Stimulated activated CD4-positive, alpha-beta T cell treated with anti-CD3 and anti-CD28 coated beads, Interleukin-15, amount 100 ng/mL, for 24 hours (primary cell): ENCODE measurements around the gene ZNF135.

ENCODE experiments used
- DNase-seq: peaks from one replicate; pipeline ENCODE4 v3.0.0-alpha.2; 2020

ZNF135 gene

DNA sequence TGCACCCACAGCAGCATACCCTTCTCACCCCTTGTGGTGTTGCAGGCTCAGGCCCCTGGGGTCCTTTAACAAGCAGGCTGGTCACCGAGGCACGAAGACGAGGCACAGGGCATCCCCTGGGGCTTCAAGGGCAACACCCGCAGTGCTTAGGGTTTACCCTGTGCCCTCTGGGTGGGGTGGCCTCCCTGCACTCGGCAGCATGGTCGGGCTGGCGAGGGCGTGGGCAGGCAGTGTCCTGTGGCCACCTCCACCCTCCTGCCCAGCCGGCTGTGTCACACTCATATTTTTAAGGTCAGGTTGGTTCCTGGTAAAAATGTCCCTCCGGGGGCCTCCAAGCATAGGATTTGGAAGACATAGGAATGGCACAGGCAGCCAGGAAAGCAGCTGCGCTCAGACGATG, 11.4 kb upstream of the ZNF135 start:
- no peak for DNase-seq

DNA sequence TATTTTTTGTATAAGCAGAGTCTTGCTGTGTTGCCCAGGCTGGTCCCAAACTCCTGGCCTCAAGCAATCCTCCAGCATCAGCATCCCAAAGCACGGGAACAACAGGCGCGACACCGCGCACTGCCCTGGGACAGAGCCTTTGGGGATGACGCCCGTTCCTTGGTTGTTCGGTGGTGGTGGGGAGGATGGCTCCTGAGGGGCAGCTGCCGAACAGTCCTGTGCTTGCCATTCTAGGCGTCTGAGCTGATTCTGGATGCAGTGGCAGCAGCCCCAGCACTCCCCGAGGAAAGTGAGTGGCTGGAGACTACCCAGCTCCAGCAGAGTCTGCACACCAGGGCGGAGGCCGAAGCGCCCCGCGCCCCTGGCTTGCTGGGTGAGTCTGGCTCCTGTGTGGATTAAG, 6.8 kb upstream of the ZNF135 start:
- no peak for DNase-seq

DNA sequence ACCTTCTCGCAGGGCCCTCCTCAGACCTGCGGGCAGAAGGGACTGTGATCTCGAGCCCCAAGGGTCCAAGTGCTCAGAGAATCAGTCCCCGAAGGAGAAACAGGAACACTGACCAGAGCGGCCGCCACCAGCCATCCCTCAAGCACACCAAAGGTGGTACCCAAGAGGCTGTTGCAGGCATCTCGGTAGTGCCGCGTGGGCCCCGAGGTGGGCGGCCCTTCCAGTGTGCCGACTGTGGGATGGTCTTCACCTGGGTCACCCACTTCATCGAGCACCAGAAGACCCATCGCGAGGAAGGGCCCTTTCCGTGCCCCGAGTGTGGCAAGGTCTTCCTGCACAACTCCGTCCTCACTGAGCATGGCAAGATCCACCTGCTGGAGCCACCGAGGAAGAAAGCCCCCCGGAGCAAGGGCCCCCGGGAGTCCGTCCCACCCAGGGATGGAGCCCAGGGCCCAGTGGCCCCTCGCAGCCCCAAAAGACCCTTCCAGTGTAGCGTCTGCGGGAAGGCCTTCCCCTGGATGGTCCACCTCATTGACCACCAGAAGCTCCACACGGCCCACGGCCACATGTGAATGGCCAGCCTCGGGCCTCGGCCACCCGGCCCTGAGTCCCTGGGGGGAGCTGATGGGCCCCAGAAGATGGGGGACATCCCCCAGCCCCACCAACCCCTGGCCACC, 5.5 kb upstream of the ZNF135 start:
- no peak for DNase-seq

DNA sequence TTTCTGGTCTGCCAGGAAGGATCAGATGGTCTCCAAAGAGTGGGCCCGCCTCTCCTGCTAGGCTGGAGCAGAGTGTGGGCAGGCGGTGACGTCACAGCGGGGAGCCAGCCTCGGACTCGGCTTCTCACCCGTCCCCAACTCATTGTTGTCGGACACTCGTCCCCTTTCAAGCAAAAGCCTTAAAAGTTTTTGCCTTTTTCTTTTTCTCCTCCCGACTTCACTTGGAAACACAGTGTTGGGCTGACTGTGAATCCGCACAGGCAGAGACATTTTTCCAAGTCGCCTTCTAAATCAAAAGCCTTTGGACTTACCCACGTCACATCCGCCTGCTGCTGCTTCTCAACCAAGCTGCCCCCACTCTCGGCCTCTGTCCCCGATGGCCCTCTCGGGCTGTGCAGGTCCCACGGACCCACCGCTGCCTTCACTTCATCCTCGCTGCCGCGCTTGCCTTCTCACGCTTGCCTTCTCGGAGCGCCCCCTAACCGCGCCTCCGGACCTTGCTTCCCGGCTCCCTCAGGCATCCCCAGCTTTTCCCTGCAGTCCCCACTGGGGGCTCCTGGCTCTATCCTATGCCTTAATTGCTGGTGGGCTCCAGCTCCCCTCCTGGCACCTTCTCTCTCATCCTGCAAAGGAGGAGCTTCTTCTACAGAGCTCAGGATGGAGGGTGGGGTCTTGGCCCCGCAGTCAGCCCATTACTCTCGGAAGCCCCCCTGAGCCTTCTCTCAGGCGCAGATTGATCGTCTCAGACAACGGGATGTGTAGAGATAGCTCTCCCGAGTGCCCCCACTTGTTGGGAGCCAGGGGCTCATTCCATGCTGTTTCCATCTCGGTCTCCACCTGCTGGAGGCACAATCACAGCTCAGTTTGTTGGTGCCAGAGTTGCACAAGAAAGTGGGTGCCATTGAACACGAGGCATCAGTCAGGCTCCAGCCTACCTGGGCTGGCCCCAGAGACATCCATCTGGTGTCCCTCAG, 3.9 kb upstream of the ZNF135 start:
- DNase-seq = no peak

DNA sequence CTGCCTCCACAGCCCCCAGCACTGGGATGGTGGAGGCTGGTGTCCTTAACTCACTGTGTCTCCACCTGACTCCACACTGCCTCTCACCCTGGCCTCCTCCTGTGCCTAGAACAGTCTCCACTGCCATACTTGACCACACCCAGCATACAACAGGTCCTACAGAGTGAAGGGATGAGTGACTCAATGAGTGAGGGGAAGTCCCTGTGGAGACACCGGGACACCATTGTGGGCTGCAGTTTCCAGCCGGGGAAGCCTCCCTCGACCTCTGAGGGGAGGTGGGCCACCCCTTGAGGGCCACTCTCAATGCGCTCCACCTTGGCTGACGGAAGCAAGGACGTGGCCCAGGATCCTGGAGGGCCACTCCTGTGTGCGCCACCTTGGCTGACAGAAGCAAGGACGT, 2.8 kb upstream of the ZNF135 start:
- DNase-seq = no peak

DNA sequence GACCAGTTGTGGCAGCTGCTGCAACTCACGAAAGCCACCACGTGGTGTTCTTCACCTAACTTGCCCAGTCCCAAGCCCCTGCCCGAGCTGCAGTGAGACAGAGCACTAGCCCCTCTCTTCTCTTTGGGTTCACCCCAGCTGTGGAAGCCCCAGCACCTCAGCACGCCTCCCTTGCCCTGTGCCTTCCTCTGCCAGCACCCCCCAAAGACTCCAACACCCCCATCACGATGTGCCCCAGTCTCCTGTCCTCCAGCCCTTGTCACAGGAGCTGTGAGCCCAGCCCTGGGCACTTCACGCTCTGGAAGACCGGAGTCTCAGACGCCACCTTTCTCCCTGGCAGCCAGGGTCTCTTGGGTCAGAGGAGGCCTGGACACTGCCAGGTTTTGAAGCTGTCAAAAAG, 2.2 kb upstream of the ZNF135 start:
- no peak for DNase-seq

DNA sequence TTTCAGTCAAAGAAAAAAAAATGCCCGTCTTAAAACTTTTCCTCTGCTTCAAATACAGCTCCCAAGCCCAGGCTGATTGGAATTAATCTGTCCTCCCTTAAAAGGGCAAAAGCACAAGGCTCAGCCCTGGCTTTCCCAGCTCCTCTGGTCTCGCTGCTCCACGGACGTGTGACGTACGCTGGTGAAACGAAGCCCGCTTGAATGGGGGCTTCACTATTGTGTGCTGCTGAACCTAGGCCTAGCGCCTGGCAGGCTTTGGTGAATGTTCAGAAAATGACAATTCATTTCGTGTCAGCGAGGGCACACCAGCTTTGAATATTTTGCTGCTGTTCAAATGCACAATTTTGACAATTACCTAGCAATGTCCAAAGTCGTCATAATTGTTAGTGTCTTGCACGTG, 615 bp upstream of the ZNF135 start:
- no peak for DNase-seq

DNA sequence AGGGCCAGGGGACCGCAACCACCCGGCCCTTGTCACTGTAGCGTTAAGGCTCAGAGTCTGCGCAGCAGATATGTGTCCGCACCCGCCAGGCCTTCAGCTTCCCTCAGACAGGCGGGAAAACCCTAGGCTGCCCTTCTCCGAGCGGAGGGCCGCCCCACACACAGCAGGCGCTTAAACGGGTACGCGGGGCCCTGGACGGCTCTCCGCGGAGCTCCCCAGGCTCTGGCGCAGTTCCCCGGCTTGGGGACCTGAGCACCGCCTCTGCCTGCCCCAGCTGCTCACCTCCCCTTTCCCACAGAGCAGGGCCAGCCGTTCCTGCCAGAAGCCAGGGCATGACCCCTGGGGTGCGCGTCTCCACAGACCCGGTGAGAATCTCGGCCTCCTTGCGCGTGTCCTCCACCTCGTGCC, 593 bp downstream of the ZNF135 start:
- no peak for DNase-seq

DNA sequence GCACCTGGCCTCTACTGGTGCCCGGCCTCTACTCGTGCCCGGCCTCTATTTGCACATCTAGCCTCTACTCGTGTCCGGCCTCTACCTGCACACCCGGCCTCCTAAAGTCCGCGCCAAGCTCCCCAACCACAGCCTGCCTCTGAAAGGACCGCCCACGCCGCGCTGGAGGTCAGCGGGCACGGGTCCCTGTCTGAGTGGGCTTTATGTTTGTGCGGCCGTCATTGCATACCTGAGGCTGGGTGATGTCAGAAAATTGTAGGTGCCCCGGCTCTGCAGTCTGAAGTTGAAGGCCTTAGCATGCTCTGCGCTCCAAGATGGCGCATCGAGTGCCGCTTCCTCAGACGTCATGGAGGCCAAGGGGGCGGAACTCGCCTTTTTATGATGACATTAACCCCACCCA, 1.1 kb downstream of the ZNF135 start:
- no peak for DNase-seq

DNA sequence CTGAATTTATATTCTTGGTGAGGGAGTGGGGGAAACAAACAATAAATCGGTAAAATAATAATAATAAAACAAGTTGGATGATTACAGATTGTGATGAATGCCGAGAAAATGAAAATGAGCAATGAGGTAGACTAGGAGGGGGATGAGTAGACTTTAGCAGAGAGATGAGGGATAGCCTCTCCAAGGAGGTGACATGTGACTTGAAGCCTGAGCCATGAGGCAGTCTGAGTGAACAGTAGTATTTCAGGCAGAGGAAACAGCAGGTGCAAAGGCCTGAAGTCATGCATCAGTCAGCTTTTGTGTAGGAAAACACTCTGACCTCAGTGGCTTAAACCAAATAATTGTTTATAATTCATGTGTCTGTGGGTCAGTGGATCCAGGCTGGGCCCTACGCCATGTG, 4.6 kb downstream of the ZNF135 start:
- DNase-seq = no peak

DNA sequence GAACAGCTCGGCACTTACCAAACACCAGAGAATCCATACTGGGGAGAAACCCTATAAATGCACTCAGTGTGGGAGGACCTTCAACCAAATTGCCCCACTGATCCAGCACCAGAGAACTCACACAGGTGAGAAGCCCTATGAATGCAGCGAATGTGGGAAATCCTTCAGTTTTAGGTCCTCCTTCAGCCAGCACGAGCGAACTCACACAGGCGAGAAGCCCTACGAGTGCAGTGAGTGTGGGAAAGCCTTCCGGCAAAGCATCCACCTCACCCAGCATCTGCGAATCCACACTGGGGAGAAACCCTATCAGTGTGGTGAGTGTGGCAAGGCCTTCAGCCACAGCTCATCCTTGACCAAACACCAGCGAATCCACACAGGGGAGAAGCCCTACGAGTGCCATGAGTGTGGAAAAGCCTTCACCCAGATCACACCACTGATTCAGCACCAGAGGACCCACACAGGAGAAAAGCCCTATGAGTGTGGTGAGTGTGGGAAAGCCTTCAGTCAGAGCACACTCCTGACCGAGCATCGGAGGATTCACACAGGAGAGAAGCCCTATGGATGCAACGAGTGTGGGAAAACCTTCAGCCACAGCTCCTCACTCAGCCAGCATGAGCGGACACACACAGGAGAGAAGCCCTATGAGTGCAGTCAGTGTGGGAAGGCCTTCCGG, 8.3 kb downstream of the ZNF135 start:
- no peak for DNase-seq

DNA sequence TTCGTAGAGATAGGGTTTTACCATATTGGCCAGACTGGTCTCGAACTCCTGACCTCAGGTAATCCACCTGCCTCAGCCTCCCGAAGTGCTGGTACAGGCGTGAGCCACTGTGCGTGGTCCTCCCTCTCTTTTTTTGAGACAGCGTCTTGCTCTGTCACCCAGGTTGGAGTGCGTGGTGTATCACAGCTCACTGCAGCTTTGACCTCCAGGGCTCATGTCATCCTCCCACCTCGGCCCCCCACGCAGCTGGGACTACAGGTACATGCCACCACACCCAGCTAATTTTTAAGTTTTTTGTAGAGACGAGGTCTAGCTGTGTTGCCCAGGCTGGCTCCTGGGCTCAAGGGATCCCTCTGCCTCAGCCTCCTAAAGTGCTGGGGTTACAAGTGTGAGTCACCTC, 20.7 kb downstream of the ZNF135 start:
- no peak for DNase-seq

DNA sequence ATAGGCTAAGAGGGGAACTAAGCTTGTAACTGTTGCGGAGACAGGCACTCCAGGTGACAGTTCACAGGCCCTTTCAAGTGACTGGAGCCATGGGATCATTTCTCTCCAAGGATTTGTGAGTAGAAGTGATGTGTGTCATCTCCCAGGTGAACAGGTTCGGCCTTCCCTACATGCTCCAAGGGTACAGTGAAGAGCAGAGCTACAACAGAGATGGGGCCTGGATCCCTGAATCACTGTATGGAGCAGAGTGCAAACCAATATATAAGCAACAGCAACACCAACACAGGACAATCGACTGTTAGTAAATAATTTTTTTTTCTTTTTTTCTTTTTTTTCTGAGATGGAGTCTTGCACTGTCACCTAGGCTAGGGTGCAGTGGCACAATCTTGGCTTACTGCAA, 23.9 kb downstream of the ZNF135 start:
- DNase-seq = no peak

DNA sequence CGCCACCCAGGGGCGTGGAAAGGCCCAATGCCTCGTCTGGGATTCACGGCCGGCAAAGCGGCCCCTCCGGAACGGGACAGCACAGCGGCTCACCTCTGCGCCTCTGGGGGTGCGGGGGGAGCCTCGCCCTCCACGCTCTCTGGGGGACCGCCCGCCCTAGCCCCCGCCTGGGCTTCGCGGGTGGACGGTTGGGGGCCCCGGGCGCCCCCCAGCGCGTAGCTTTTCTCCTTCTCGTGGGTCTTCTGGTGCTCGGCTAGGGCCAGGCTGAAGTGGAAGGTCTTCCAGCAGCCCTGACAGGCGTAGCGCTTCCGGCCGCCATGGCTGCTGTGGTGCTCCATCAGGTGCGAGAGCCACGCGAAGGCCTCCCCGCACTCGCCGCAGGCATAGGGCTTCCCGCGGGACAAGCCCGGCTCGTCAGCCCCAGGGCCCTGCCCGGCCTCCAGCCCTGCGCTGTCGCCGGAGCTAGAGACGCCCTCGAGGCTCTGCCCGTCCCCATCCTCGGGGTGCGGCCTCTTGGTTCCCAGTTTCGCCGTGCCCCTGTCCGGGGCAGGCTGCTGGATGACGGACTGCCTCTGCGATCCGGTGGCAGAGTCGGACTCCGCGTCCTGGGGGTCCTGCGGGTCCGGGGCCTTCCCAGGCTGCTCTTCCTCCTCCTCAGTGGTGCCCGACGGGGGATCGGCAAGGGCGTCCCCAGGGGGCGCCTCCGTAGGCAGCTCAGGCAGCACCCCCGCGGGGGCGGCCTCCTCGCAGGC, 25.7 kb downstream of the ZNF135 start:
- DNase-seq = no peak

DNA sequence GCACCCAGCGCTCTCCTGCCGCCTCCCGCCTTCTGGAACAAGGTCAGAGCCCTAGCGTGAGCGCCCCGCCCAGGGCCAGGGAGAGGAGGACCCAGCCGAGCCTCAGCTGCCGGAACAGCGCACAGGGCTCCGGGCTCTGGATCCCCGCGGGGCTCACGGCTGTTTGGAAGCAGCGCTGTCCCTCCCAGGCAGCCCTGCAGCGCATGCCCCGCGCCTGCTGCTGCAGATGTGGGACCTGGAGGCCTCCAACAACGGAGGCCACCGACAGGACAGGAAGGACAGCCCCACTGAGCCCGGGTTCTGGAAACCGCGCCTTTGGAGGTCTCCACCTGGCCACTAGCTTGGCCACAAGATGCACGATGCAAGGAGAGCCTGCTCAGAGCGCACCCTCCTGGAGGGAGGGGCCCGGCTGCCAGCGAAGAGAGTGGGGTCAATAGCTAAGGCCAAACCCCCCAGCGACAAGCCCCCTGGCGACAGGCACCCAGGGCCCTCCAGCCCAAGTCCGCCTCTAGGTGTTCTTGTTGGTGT, 26.3 kb downstream of the ZNF135 start:
- DNase-seq = no peak

DNA sequence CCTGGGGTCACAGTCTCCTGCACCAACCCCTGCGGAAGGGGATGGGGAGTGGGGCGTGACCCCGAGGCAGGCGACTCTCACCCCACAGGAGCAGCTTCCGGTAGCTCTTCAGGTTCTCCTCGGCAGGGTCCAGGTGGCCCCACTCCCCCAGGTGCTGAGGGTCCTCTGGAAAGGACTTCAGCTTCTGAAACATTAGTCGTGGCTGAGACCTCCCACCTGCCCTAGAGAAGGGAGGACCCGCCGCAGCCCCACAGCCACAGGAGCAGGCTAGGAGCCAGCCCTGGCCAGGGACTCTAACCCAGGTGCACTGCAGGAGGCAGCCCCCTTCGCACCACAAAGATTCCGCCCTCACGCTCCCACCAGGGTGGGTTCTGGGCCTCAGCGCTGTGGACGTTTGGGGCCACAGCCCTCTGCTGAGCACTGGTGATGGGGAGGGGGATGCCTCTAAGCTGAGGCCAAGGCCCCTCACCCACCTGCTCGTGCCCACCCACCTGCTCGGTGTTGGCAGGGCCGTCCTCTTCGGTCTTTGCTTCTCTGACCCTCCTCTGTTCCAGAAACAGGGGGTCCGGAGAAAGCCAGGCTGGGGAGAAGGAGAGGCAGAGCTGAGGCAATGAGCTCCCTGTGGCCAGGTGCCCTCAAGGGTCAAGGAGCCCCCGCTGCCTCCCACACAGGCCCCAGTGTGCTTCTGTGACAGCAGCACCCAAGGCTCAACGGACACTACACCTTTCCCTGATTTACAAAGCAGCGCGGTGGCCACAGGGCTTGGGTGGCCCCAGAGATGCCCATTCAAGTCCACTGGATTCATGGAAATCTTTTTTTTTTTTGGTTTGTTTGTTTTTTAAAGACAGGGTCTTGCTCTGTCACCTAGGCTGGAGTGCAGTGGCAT, 28.0 kb downstream of the ZNF135 start:
- no peak for DNase-seq

DNA sequence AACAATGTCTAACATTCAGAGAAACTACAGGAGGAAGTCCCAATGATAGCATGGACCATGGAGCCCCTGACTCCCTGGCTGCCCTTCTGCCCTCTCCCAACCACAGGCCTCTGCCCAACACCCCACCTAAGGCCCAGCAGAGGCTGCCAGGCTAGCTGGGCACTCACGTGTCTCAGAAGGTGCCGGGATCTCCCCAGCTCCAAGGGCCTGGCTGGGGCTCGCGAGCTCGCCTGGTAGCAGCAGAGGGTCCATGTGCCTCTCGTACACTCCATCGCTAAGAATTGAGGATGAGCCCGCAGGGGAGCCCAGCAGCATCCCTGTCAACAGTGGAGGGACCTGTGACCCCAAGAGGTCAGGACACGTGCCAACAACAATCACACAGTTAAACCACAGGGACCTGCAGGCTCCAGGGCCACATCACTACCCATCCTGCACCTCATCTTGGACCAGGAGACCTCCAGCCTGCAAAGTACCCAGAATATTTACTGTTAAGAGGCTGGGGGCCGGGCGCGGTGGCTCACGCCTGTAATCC, 29.5 kb downstream of the ZNF135 start:
- DNase-seq = no peak

DNA sequence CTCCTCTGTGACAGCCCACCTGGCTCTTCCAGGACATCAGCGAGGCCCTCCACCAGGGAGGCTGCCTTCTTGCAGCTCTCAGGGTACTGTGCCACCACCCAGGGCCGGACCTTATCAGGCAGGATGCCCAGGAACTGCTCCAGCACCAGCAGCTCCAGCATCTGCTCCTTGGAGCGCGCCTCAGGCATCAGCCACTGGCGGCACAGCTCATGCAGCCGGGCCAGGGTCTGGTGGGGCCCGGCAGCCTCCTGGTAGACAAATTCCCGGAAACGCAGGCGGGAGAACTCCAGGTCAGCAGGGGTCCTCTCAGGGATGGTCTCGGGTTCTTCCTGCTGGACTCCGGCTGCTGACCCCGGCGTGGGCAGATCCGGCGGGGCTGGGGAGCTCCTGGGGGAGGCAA, 30.8 kb downstream of the ZNF135 start:
- no peak for DNase-seq

DNA sequence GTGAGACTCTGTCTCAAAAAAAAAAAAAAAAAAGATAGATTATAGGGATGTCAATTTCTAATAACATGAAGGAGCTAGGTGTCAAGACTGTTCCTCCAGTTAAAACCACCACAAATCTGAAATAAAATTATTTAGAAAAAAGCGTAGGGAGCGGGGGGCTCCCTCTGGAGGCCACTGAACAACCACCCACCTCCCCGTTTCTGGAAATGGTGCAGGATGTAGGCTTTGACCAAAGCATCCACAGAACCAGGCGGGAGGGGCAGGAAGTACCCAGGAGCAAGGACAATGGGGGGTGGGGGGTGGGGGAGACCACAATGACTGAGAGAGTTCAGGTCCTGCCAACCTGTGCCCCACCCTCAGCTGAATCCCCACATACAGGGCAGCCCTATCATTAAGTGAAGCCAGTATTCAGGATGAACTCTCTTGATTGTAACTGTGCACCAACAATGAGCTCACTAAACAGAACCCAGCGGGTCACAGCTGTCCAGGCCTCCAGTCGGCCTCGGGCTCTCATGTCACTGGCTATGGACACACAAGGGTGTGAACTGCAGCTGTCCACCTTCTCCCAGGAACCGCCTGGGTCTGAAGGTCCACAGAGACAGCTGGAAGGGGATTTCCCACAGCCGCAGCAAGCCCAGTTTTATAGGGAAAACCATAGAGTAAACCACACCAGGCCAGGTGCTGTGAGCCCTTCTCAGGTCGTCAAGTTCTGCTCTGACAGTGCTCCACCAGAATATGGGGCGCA, 32.3 kb downstream of the ZNF135 start:
- DNase-seq = no peak

DNA sequence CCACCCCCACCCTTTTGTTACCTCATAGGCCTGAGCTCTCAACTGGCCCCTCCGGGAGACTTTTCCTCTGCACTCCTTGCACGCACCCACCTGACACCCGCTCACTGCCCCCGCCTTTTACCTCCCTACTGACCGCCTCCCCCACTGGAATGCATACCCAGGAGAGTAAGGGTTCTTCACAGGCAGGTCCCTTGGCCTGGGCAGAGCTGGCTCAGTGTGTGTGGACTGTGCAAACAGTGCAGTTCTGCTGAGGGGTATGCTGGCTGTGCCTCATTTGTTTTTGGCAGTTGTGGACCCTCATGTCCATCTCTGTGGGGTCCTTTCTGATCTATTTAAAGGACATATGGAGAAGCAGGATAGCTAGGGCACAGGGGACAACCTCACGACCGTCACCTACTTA, 34.0 kb downstream of the ZNF135 start:
- no peak for DNase-seq

DNA sequence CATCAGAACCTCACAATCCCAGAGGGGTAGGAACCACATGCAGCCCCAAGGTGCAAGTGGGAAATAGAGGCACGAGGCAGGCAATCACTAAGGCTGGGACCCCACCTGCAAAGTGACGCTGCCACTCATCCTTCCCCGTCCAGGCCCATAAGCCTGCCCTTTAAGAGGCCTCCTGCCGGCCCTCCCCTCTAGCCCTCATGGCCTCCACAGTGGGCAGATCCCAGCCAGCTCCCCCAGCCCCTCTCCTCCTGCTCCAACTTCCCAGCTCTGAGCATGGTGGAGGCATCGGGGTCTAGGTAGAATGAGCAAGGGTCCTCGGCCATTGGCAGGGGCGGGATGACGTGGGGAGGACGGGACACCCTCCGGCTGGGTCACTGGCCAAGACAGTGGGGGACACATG, 36.2 kb downstream of the ZNF135 start:
- no peak for DNase-seq
